Glutamatergic neuron (in vitro differentiated cells): ENCODE results near the gene ZNF451. TPM values are rescaled to one million over a fixed set of nuclear protein-coding genes. Genes with fewer than 3 reads are reported as not detected.

Experiments
- DNase-seq: peaks from one replicate; pipeline ENCODE4 v3.0.0; 2022
- H3K27ac Mint-ChIP-seq: one replicate; pipeline ENCODE4 v1.8.0; 2020; ENCODE audit warnings: mild to moderate bottlenecking, mixed read lengths, inconsistent platforms; ENCODE audit not compliant: unreplicated experiment
- H3K27me3 Mint-ChIP-seq: one replicate; pipeline ENCODE4 v1.8.0; 2020; ENCODE audit warnings: mild to moderate bottlenecking, moderate library complexity, mixed read lengths, inconsistent platforms; ENCODE audit not compliant: unreplicated experiment
- H3K36me3 Mint-ChIP-seq: one replicate; pipeline ENCODE4 v1.8.0; 2020; ENCODE audit warnings: mild to moderate bottlenecking, mixed read lengths, inconsistent platforms; ENCODE audit not compliant: unreplicated experiment
- H3K4me1 Mint-ChIP-seq: one replicate; pipeline ENCODE4 v1.8.0; 2020; ENCODE audit warnings: mild to moderate bottlenecking, low read depth, mixed read lengths, inconsistent platforms; ENCODE audit not compliant: unreplicated experiment
- H3K4me3 Mint-ChIP-seq: one replicate; pipeline ENCODE4 v1.8.0; 2020; ENCODE audit warnings: mild to moderate bottlenecking, mixed read lengths, inconsistent platforms; ENCODE audit not compliant: unreplicated experiment
- H3K9me3 Mint-ChIP-seq: one replicate; pipeline ENCODE4 v1.8.0; 2020; ENCODE audit warnings: mild to moderate bottlenecking, moderate library complexity, mixed read lengths, inconsistent platforms; ENCODE audit not compliant: unreplicated experiment
- CTCF ChIP-seq: fragments of 200-600 bp; sonication (generic); IDR thresholded peaks from one replicate; pipeline ENCODE4 v1.5.0; 2021; ENCODE audit not compliant: partially characterized antibody, unreplicated experiment
- total RNA-seq: library from RNA; stranded (reverse); fragmentation: NEBNext Ultra II Directional; extraction: Animal tissue kit (Norgen Biotek cat#: 25700); gene quantifications from one replicate; pipeline ENCODE4 v1.2.1, GENCODE V29; 2021; ENCODE audit not compliant: unreplicated experiment

ZNF451 gene
- total RNA-seq, 1 donor from 2014 or later: 79.6 TPM

GRCh38 chr6:57069920-57070331 is 20.1 kb upstream of the ZNF451 start:
- H3K4me1 Mint-ChIP-seq: no peaks in the 10 kb centered on the region
- TF ChIP-seq CTCF: no peak
- no peak overlapping the region for H3K4me3 Mint-ChIP-seq
- H3K27ac Mint-ChIP-seq: no peak overlapping the region
- no peaks in the 10 kb centered on the region for H3K27me3 Mint-ChIP-seq
- H3K36me3 Mint-ChIP-seq: no peaks in the 10 kb centered on the region
- H3K9me3 Mint-ChIP-seq: no peaks in the 10 kb centered on the region
- no peak for DNase-seq

DNA sequence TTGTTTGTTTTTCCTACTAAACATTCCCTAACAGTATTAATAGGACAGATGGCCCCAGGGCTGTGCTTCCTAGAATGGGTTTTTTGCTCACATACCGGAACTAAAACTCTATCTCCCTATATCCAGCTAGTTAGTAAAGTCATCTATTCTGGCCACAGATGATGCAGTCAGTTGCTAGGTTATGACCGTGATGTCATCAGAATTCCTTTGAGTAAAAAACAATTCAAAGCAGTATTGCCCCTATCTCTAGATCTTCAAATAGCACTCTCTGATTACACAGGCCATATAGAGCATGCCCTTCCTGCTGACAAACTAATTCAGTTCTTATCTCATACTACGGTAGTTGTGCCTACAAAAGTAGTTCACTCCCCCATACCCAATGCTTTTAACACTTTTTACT is 17.9 kb upstream of the ZNF451 start:
- DNase-seq: no peak
- H3K36me3 Mint-ChIP-seq: no peaks in the 10 kb centered on the region
- no peak overlapping the region for H3K27ac Mint-ChIP-seq
- no peak for TF ChIP-seq CTCF
- H3K4me3 Mint-ChIP-seq: no peak overlapping the region
- H3K9me3 Mint-ChIP-seq: no peaks in the 10 kb centered on the region
- H3K4me1 Mint-ChIP-seq: no peaks in the 10 kb centered on the region
- no peaks in the 10 kb centered on the region for H3K27me3 Mint-ChIP-seq

DNA sequence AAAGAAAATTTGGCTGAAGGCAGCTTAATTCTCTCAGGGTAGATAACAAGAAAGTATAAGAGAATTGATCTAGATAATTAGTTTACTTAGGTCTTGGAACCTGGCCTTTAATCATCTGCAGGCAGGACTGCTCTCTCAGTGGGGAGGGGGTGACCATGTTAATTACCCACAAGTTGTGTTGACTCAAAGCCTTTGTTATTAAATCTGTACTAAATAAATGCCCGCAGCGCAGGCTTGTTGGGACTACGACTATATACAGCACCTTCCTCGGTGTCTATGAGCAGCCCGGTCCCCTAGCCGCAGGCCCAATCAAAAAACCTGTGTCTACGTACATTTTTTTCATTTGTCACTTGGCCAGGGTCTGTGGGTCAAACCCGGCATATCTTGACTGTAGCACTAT is 15.6 kb upstream of the ZNF451 start:
- Mint-ChIP-seq H3K9me3 (no peaks in the 10 kb centered on the region), H3K4me3 (no peak overlapping the region), H3K27me3 (no peaks in the 10 kb centered on the region), H3K27ac (no peak overlapping the region), H3K4me1 (no peaks in the 10 kb centered on the region), H3K36me3 (no peaks in the 10 kb centered on the region)
- no peak for DNase-seq
- TF ChIP-seq CTCF: no peak

GRCh38 chr6:57075092-57075491 is 14.9 kb upstream of the ZNF451 start:
- Mint-ChIP-seq H3K27me3 (no peaks in the 10 kb centered on the region), H3K9me3 (no peaks in the 10 kb centered on the region), H3K36me3 (no peaks in the 10 kb centered on the region), H3K4me1 (no peaks in the 10 kb centered on the region), H3K27ac (no peak overlapping the region), H3K4me3 (no peak overlapping the region)
- TF ChIP-seq CTCF: no peak
- DNase-seq: no peak

DNA sequence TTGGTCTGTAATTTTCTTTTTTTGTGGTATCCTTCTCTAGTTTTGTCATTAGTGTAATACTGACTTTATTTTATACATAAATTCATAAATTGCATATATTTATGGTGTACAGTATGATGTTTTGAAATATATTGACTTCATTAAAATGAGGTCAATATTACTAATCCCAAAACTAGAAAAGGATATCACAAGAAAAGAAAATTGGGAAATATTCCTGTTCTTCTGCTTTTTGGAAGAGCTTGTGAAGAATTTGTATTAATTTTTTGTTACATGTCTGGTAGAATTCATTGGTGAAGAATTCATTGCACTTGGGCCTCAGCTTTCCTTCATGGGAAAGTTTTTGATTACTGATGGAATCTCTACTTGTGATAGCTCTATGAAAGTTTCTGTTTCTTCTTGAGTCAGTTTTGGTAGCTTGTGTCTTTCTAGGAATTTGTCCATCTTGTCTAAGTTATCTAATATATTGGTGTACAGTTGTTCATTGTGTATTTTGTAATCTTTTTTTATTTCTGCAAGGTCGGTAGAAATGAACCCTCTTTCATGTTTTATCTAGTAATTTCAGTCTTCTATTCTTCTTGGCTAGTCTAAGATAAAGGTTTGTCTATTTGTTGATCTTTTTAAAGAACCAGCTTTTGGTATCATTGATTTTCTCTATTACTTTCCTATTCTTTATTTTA is 11.3 kb upstream of the ZNF451 start:
- Mint-ChIP-seq H3K36me3 (no peaks in the 10 kb centered on the region), H3K4me1 (no peaks in the 10 kb centered on the region), H3K27ac (no peak overlapping the region), H3K9me3 (no peaks in the 10 kb centered on the region), H3K27me3 (peaks cover 3% of the 10 kb centered on the region), H3K4me3 (no peak overlapping the region)
- TF ChIP-seq CTCF: no peak
- no peak for DNase-seq
